K562 (cell line): ENCODE data around the gene ARMS2. TPM values are rescaled to one million over a fixed set of nuclear protein-coding genes. Genes with fewer than 3 reads are reported as not detected.

ENCODE experiments used
- ATAC-seq: fragments of 200-7000 bp; cut with Tn5 transposase; 3 replicates; pipeline ENCODE4 v1.9.1; 2020; ENCODE audit warnings: moderate library complexity
- BruUV-seq: library from RNA; stranded (reverse); fragments of 400-500 nt; replicated peaks from 2 replicates; lab custom pipeline; 2021; lab: Mats Ljungman, UMichigan
- CTCF ChIA-PET: fragments of 300-600 bp; formaldehyde crosslinking; extraction: SDS; loops from one replicate; lab custom pipeline; 2021; ENCODE audit warnings: low intra/inter-chr PET ratio; lab: Yijun Ruan, JAX
- POLR2A ChIA-PET: fragments of 300-600, 350-650 bp; sonication (Branson Sonifier 250); formaldehyde crosslinking; extraction: SDS; loops from one replicate; lab custom pipeline; 2021; ENCODE audit warnings: antibody characterized with exemption, inconsistent platforms; lab: Yijun Ruan, JAX
- DNase-seq, 4 experiments: peaks; one replicate each; pipeline versions ENCODE4 v3.0.0 to v3.0.0-alpha.2; 2011 to 2018; ENCODE audit warnings: low spot score in 3 of 4, mixed read lengths in 3 of 4; ENCODE audit errors: extremely low read depth in 1 of 4
- FAIRE-seq: peaks from 2 replicates; lab custom pipeline; 2011; peaks lifted over from hg19 to GRCh38; lab: Jason Lieb, UNC
- H2AFZ ChIP-seq: 2 replicates; pipeline ENCODE4 v1.6.0; 2011; ENCODE audit warnings: low read depth, low read length, control low read depth, inconsistent platforms
- H3K27ac ChIP-seq: fragments of 200-600 bp; 3 replicates; pipeline ENCODE4 v1.8.0; 2011; ENCODE audit warnings: low read depth, mild to moderate bottlenecking, control low read depth, inconsistent platforms, low read length, moderate library complexity, mixed read lengths; ENCODE audit errors: extremely low read depth
- H3K27me3 ChIP-seq, 2 experiments: fragments of 300-600 bp in 1 of 2; 2 replicates in 1 of 2; 3 replicates in 1 of 2; pipeline versions ENCODE4 v1.6.0 to v1.8.0; 2011; ENCODE audit warnings: inconsistent platforms in 2 of 2, low read length in 2 of 2, mild to moderate bottlenecking in 1 of 2, mixed read lengths in 1 of 2, moderate library complexity in 1 of 2; ENCODE audit not compliant: control insufficient read depth in 2 of 2, insufficient read depth in 2 of 2
- H3K36me3 ChIP-seq: fragments of 300-600 bp; 3 replicates; pipeline ENCODE4 v1.8.0; 2011; ENCODE audit warnings: mild to moderate bottlenecking, low read length, inconsistent platforms; ENCODE audit not compliant: control insufficient read depth, insufficient read depth
- H3K4me1 ChIP-seq, 2 experiments: fragments of 200-600 bp in 1 of 2; replicated peaks in 1 of 2; 2 replicates in 1 of 2; 3 replicates in 1 of 2; pipeline versions ENCODE4 v1.5.1 to v1.8.0; 2011; ENCODE audit warnings: inconsistent platforms in 2 of 2, low read length in 2 of 2, mild to moderate bottlenecking in 1 of 2, mixed read lengths in 1 of 2, moderate library complexity in 1 of 2; ENCODE audit not compliant: control insufficient read depth in 2 of 2, insufficient read depth in 2 of 2
- H3K4me2 ChIP-seq: 2 replicates; pipeline ENCODE4 v1.6.1; 2011; ENCODE audit warnings: low read length, control low read depth, inconsistent platforms, mixed read lengths; ENCODE audit not compliant: insufficient read depth
- H3K4me3 ChIP-seq: fragments of 200-600 bp; sonication (generic), shearing (Covaris generic); 2 replicates; pipeline ENCODE4 v1.5.1; 2016; ENCODE audit warnings: control low read depth, inconsistent platforms
- H3K79me2 ChIP-seq: fragments of 200-600 bp; 3 replicates; pipeline ENCODE4 v1.8.0; 2011; ENCODE audit warnings: low read length, inconsistent platforms; ENCODE audit not compliant: control insufficient read depth, insufficient read depth
- H3K9ac ChIP-seq, 2 experiments: 2 replicates each; pipeline versions ENCODE4 v1.6.0 to v1.6.1; 2011; ENCODE audit warnings: low read depth in 2 of 2, low read length in 2 of 2, control low read depth in 1 of 2, inconsistent platforms in 1 of 2, mild to moderate bottlenecking in 1 of 2, mixed read lengths in 1 of 2; ENCODE audit not compliant: insufficient read depth in 1 of 2
- H3K9me1 ChIP-seq: one replicate; pipeline ENCODE4 v1.6.0; 2011; ENCODE audit warnings: inconsistent platforms, mild to moderate bottlenecking, low read length, moderate library complexity; ENCODE audit not compliant: control insufficient read depth, insufficient read depth
- H3K9me3 ChIP-seq: replicated peaks from 2 replicates; pipeline ENCODE4 v1.5.1; 2011; ENCODE audit warnings: low read depth, low read length, inconsistent platforms; ENCODE audit not compliant: control insufficient read depth, insufficient read depth
- H4K20me1 ChIP-seq: replicated peaks from 2 replicates; pipeline ENCODE4 v1.6.1; 2011; ENCODE audit warnings: low read length, inconsistent platforms, mixed read lengths; ENCODE audit not compliant: control insufficient read depth, insufficient read depth
- GTF2E2 ChIP-seq: fragments of 200-800 bp; sonication (Bioruptor generic); IDR thresholded peaks from 2 replicates; pipeline ENCODE4 v1.6.1; 2016; ENCODE audit warnings: missing genetic modification characterization, missing compliant biosample characterization
- TCF3 ChIP-seq: sonication (generic); formaldehyde crosslinking; IDR thresholded peaks from 2 replicates; pipeline ENCODE4 v1.4.0; 2020; ENCODE audit warnings: mild to moderate bottlenecking, missing genetic modification reagents
- ZBTB26 ChIP-seq: fragments of 450-650 bp; formaldehyde crosslinking; IDR thresholded peaks from 2 replicates; pipeline ENCODE4 v1.4.0; 2022; ENCODE audit warnings: missing genetic modification characterization
- ZNF239 ChIP-seq: fragments of 250-450 bp; sonication (Bioruptor Pico); IDR thresholded peaks from 2 replicates; pipeline ENCODE4 v1.4.0; 2020; ENCODE audit warnings: mild to moderate bottlenecking
- WGBS: fragments of 100-300 bp; shearing (Covaris generic); methylation state at CpG from one replicate; pipeline ENCODE4 v1.1.6; 2016; ENCODE audit warnings: low coverage, mixed read lengths; ENCODE audit not compliant: insufficient coverage; ENCODE audit errors: missing lambda C conversion rate; 5-methylcytosine and 5-hydroxymethylcytosine counted together
- in situ Hi-C: fragments of 300-500 bp; cut with MboI; formaldehyde crosslinking; loops from 4 replicates; pipeline ENCODE4 v1.15.0; 2018; ENCODE audit warnings: inconsistent platforms, mixed read lengths
- intact Hi-C: fragments of 100-400 bp; cut with micrococcal nuclease; formaldehyde crosslinking; loops from 2 replicates; pipeline ENCODE4 v1.14.2; 2022
- polyA plus RNA-seq, 8 experiments: library from polyadenylated mRNA; depleted of rRNA in 4 of 8; stranded (reverse) in 5 of 8; unstranded in 3 of 8; fragments of >200 nt; fragmentation: Nextera tagmentation in 2 of 8; fragmentation: Illumina TruSeq in 1 of 8; extraction: Ambion mirVana in 2 of 8; extraction: Trizol in 1 of 8; gene quantifications; 2 replicates each; pipeline versions ENCODE4 v1.2.1 to v1.2.3, GENCODE V29; 2011 to 2014; ENCODE audit warnings: inconsistent platforms in 1 of 8, missing spikeins in 1 of 8
- total RNA-seq, 7 experiments: library from RNA; depleted of rRNA in 6 of 7; stranded (reverse); fragments of >200 nt in 6 of 7; fragmentation: Illumina TruSeq in 2 of 7; extraction: Trizol in 2 of 7; gene quantifications; 2 replicates each; pipeline versions ENCODE4 v1.2.1 to v1.2.3, GENCODE V29; 2011 to 2021; ENCODE audit warnings: low replicate concordance in 1 of 7
- TF ChIP-seq, protein P1 (sequence below): IDR thresholded peaks from 2 replicates; pipeline ENCODE4 v1.6.1; 2012; ENCODE audit warnings: low read depth, low read length, improper control_type of control experiment, borderline replicate concordance

ARMS2 gene
- total and polyA plus RNA-seq, 9 of the 15 experiments (the other 6 are each of a cell fraction or from before 2014, with no cell fraction given), result not detected

- Histone ChIP-seq H3K9me3 (no peaks in the 10 kb centered on the region), H3K9ac (no peak overlapping the region), H4K20me1 (no peaks in the 10 kb centered on the region), H3K27me3 (no peaks in the 10 kb centered on the region), H3K4me2 (no peak overlapping the region), H3K4me3 (no peak overlapping the region), H3K4me1 (no peaks in the 10 kb centered on the region), H3K36me3 (no peaks in the 10 kb centered on the region), H3K27ac (no peak overlapping the region), H2AFZ (no peak overlapping the region), H3K79me2 (no peaks in the 10 kb centered on the region), H3K9me1 (no peaks in the 10 kb centered on the region)
- TF ChIP-seq ZNF239 (CRISPR knock-in tag), result no peak
- no peak for TF ChIP-seq TCF3 (CRISPR knock-in tag)
- TF ChIP-seq, protein P1, sequence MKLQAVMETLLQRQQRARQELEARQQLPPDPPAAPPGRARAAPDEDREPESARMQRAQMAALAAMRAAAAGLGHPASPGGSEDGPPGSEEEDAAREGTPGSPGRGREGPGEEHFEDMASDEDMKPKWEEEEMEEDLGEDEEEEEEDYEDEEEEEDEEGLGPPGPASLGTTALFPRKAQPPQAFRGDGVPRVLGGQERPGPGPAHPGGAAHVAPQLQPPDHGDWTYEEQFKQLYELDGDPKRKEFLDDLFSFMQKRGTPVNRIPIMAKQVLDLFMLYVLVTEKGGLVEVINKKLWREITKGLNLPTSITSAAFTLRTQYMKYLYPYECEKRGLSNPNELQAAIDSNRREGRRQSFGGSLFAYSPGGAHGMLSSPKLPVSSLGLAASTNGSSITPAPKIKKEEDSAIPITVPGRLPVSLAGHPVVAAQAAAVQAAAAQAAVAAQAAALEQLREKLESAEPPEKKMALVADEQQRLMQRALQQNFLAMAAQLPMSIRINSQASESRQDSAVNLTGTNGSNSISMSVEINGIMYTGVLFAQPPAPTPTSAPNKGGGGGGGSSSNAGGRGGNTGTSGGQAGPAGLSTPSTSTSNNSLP, result no peak
- TF ChIP-seq GTF2E2, result no peak
- TF ChIP-seq ZBTB26 (CRISPR knock-in tag), result no peak
- intact Hi-C loops, result no loop called here
- POLR2A ChIA-PET, result no interaction called here
- ATAC-seq, result no peak
- no peak for DNase-seq
- FAIRE-seq, result no peak
- in situ Hi-C loops, result no loop called here
- BruUV-seq, result no TSS peak
- WGBS, result 0% methylated on average over 3 of the region's 3 CpGs
- CTCF ChIA-PET, result no interaction called here
Observed at GRCh38 chr10:122420624-122421007, 33.8 kb upstream of the ARMS2 start.
